ENCODE results near the gene DSTN.

DNA sequence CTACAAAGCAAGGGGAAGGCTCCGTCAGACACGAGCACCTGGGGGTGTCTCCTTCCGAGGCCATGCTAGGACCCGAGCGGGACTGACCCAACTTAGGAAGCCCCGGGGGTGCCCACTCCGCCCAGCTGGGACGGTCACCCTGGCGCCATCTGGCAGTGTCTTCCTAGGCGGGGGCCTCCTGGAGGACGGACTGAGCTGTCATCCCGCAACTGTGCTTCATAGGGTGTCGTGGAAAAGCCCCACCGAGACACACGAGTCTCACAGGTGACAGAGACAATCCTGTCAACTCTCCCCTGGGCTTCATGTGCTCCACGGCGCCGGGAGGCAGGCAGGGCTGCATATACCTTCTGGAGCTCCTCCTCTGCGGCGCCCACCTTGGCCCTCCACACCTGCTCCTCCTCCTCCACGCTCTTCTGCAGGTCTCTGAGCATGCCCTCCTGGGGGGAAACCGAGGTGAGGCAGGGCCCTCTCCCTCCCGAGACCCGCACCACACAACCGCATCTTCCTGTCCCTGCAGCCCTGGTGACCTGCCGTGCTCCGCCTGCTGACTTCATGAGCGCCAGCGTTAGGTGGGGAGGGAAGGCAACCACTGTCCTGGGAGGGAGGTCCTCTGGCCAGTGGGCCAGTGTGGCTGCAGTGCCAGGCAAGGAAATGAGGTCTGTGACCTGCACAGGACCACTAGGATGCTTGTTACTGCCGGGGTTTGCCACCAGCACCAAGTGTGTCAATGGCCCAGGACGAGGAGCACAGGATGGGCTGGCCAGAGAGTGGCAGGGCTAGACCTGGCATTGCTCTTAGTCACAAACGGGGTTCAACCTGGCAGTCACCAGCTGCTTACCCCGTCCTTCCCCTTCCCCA lies 50.7 kb downstream of the DSTN start:
- TF ChIP-seq, protein P1, sequence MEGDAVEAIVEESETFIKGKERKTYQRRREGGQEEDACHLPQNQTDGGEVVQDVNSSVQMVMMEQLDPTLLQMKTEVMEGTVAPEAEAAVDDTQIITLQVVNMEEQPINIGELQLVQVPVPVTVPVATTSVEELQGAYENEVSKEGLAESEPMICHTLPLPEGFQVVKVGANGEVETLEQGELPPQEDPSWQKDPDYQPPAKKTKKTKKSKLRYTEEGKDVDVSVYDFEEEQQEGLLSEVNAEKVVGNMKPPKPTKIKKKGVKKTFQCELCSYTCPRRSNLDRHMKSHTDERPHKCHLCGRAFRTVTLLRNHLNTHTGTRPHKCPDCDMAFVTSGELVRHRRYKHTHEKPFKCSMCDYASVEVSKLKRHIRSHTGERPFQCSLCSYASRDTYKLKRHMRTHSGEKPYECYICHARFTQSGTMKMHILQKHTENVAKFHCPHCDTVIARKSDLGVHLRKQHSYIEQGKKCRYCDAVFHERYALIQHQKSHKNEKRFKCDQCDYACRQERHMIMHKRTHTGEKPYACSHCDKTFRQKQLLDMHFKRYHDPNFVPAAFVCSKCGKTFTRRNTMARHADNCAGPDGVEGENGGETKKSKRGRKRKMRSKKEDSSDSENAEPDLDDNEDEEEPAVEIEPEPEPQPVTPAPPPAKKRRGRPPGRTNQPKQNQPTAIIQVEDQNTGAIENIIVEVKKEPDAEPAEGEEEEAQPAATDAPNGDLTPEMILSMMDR (conservative IDR thresholded peaks at IDR 0.05; ENCODE audit: low read length) = no peak
- TF ChIP-seq EZH2phosphoT487 (IDR thresholded peaks at IDR 0.05; ENCODE audit: borderline replicate concordance) = no peak

Data from Loucy (cell line).